SH-SY5Y (cell line): ENCODE measurements around the gene NUP50.

Experiments
- GATA2 ChIP-seq: IDR thresholded peaks from 2 replicates; pipeline ENCODE4 v1.6.1; 2011; ENCODE audit warnings: mild to moderate bottlenecking, low read depth, low read length
- GATA3 ChIP-seq: IDR thresholded peaks from 2 replicates; pipeline ENCODE4 v1.6.1; 2011; ENCODE audit warnings: low read depth, mild to moderate bottlenecking, low read length, moderate library complexity

- TF ChIP-seq GATA2 (no peak), GATA3 (no peak)
Measured at GRCh38 chr22:45207981-45208664, 44.4 kb downstream of the NUP50 start.
